H1 (cell line): ENCODE data around the gene FSIP1. TPM values are rescaled to one million over a fixed set of nuclear protein-coding genes. Genes with fewer than 3 reads are reported as not detected.

Source experiments
- CHD7 ChIP-seq: fragments of 300-600 bp; sonication (generic); IDR thresholded peaks from 2 replicates; pipeline ENCODE4 v1.7.1; 2012; ENCODE audit warnings: low read length, moderate library complexity, mild to moderate bottlenecking, inconsistent platforms; ENCODE audit not compliant: insufficient replicate concordance
- TAF7 ChIP-seq: optimal IDR thresholded peaks from 2 replicates; pipeline ENCODE3; 2011; ENCODE audit warnings: low read depth, mild to moderate bottlenecking, inconsistent platforms, low read length, moderate library complexity, borderline replicate concordance
- TCF12 ChIP-seq: IDR thresholded peaks from 2 replicates; pipeline ENCODE4 v1.6.1; 2011; ENCODE audit warnings: low read depth, mild to moderate bottlenecking, low read length
- polyA plus RNA-seq, 7 experiments: library from polyadenylated mRNA; depleted of rRNA in 3 of 7; stranded (reverse) in 5 of 7; unstranded in 2 of 7; fragments of >200 nt in 5 of 7; fragments of 200-250 nt in 2 of 7; gene quantifications; 1 replicate in 5 of 7; 2 replicates in 1 of 7; 4 replicates in 1 of 7; pipeline versions ENCODE4 v1.2.1 to v1.2.3, GENCODE V29; 2011 to 2013; ENCODE audit warnings: missing spikeins in 2 of 7, mixed read lengths in 2 of 7
- total RNA-seq: library from RNA; stranded (reverse); fragmentation: NEBNext Ultra II Directional; extraction: Animal tissue kit (Norgen Biotek cat#: 25700); gene quantifications from 2 replicates; pipeline ENCODE4 v1.2.1, GENCODE V29; 2021

FSIP1 gene
- total and polyA plus RNA-seq, 2 of the 8 experiments (the other 6 are each of a cell fraction or from before 2014, with no cell fraction given), result 0.18 to 1.3 TPM

- no peak for TF ChIP-seq CHD7
- no peak for TF ChIP-seq TAF7
- no peak for TF ChIP-seq TCF12
Measured at GRCh38 chr15:39622660-39623516, 159.8 kb downstream of the FSIP1 start (continued).
